Hematopoietic multipotent progenitor cell (in vitro differentiated cells): ENCODE results near the gene GNAL. TPM values are rescaled to one million over a fixed set of nuclear protein-coding genes. Genes with fewer than 3 reads are reported as not detected.
"Not testable (repeated sequence)": the region's sequence is repeated elsewhere in the genome, so short reads cannot be mapped to it uniquely, and the experiment has no call there.

Experiments used
- DNase-seq, 3 donors: peaks; one replicate each; pipeline ENCODE4 v3.0.0-alpha.2; 2011 to 2015; ENCODE audit warnings: low read depth in 2 of 3, low spot score in 2 of 3
- total RNA-seq: library from RNA; depleted of rRNA; stranded (reverse); fragments of >200 nt; gene quantifications from one replicate; pipeline ENCODE4 v1.2.3, GENCODE V29; 2012

The GNAL gene
- 0.27 TPM for total RNA-seq

DNA sequence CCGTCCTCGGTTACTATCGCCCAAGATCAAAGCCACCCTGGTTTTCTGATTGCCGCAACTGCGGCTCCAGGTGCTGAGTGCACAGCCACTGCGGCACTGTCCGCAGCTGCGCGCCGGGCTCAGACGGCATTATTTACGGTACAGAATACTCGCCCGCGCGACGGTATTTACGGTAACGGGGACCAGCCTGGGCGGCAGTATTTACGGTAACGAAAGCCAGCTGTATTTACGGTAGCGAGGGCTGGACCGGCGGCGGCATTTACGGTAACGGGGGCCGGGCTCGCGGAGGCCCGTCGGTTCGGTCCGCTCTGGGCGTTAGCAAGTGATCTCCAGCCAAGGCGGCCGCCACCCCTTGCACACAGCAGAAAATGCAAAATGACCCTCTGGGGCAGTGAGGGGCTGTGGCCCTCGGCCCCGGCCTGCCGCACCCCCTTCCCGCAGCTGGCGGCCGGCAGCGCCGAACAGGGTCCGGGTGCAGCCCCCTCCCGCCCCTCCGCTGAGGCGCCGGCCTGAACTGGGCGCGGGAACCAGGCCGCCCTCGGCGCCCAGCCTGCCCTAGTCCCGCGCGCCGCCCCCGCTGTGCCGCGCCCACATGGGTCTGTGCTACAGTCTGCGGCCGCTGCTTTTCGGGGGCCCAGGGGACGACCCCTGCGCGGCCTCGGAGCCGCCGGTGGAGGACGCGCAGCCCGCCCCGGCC lies at the start of gene GNAL:
Gene GNAL, plus strand, starts transcription at position 293 of the 697 bp plus-strand sequence. Its CDS starts 300 bp downstream, at position 593.
- peak in 2 of 3 donors; percentile 77 to 78 for DNase-seq

DNA sequence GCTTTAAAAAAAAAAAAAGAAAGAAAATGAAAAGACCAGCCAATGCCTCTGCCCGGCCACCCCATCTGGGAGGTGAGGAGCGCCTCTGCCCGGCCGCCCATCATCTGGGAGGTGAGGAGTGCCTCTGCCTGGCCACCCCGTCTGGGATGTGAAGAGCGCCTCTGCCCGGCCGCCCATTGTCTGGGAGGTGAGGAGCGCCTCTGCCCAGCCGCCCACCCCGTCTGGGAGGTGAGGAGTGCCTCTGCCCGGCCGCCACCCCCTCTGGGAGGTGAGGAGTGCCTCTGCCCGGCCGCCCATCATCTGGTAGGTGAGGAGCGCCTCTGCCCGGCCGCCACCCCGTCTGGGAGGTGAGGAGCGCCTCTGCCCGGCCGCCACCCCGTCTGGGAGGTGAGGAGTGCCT lies 41.8 kb upstream of the GNAL start:
- DNase-seq, result not testable (repeated sequence)

DNA sequence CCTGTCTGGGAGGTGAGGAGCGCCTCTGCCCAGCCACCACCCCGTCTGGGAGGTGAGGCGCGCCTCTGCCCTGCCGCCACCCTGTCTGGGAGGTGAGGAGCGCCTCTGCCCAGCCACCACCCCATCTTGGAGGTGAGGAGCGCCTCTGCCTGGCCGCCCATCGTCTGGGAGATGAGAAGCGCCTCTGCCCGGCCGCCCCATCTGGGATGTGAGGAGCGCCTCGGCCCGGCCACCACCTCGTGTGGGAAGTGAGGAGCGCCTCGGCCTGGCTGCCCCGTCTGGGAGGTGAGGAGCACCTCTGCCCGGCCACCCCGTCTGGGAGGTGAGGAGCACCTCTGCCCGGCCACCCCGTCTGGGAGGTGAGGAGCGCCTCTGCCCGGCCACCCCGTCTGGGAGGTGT lies 41.3 kb upstream of the GNAL start:
- not testable (repeated sequence) for DNase-seq

DNA sequence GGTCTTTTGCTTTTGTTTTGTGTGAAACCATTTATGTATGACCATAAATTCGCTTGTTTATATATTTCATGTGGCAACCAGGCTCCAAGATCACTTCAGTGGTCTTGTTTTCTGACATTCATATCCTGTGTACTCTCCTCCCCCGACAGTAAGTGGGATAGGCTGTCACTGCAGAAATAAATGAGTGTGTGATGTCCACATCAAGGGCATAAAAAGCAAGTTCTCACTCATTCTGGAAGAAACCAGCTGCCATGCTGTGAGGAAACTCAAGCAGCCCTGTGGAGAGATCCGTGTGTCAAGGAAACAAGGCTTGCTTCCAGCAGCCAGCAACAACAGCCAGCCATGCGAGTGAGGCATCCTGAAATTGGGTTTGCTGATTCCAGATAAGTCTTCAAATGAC lies 39.2 kb upstream of the GNAL start:
- DNase-seq, result no peak

DNA sequence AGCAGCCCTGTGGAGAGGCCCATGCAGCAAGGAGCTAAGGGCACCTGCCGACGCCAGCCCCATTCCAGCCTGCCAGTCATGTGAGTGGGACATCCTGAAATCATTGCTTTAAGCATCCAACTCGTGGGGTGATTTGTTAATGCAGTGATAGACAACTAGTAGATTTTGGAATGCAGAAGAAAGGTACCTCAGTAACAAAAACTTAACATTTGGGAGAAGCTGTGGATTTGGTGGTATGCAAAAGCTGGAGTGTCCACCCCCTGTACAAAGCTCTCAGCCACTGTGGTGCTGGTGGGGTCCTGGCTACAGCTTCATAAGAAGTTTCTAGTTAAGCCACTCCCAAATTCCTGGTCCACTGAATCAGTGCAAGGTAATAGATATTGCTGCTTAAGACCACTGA lies 37.2 kb upstream of the GNAL start:
- DNase-seq, result no peak

DNA sequence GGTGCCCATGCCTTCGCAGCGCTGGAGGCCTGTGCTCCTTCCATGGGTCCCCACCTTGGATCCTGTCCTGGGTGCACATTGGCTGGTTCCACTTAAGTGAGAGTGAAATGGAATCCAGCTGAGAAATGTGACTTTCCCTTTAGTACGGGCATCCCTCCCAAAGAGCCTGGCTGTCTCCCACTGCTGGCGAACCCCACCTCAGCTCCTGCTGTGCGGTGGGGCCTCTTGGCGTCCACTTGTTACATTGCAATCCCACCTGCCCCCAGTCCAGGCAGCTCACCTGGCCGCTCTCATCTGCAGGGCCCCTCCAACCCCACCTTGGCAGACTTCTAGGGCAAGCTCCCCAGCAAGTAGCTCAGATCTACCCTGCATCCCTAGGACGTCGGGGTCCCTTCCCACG lies 35.5 kb upstream of the GNAL start:
- DNase-seq, result no peak

DNA sequence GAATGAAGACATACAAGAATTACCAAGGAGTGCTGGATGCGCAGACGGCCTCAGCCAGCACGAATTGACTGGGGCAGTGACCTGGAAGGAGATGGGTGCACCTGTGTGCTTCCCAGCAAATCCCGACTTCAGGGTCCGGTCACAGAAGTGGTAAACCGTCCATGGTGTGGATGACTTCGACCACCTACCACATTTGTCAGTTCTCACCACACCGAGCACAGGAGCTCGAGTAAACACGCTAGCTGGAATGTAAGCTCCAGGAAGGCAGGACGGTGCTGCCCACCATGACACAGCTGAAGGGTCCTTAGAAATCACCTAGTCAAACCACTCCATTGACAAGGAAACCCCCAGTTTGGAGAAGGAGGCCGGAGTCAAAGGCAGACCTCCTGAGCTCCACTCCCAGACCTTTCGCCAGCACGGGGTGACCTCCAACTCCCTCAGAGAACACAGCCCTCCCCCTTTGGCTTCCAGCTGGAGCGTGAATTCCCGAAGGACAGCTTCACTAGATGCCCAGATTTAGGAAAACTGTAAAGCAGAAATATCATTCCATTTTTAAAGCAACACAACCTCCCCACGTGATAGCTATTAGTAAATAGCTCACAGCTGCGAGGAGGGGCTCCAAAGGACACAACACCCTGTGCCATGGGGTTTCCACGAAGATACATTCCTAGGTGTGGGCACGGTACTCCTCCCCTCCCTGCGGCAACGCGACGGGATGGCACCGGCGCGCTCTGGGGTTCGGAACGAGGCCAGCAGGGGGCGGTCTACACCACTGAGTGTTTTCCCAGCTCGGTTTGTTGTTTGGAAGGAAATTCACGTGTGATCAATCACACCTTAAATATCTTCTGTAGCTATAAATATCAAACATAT lies 34.1 kb upstream of the GNAL start:
- peak in 2 of 3 donors; percentile 39 to 56 for DNase-seq

DNA sequence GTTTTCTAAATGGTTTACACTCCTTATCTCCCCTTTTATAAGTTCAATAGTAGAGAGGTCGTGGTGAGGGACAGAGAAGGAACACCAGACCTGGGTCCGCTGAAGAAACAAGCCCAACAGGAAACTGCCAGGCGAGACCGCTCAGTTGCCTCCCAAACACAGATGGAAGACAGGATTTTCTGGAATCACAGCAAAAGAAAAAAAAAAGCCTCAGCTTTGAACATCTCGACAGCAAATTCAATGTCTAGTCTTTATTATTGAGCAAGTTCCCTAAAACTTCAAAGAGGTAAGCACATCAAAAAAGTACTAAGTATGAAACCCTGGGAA lies 33.5 kb upstream of the GNAL start:
- DNase-seq, result no peak

DNA sequence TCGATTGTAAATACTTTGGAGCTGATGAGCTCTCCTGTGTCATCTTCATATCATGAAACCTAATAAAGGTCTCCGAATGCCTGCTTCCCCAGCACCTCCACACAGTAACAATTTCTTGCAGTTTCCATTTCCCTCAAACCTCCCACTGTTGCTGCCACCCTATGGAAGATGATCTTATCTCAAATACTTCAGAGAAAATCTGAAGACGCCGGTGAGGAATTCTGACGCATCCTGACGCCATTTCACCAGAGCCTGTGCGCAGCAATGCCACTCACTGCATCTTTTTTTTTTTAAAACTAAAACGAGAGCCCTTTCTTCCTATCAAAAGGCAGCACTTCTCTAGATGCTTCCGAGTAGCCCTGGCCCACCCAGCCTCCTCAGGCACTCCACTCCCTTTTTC lies 31.9 kb upstream of the GNAL start:
- DNase-seq, result no peak

DNA sequence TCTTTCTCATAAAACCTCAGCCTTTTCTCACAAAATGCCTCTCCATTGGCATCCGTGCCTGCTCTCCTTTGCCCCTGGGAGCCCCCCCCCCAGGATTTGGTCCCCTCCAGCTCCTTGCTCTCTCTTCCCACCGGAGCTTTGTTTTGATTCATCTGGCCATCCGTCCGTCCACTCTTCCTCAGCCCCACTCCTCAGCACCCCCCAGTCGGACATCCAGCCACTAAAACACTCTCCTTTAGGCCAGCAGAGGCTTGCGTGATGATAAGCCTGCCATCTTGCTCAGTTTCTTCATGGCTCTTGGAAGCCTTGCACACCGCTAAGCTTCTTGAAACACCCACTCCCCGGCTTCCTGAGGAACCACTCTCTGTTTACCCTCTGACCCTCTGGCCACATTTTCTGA lies 31.5 kb upstream of the GNAL start:
- DNase-seq, result no peak

DNA sequence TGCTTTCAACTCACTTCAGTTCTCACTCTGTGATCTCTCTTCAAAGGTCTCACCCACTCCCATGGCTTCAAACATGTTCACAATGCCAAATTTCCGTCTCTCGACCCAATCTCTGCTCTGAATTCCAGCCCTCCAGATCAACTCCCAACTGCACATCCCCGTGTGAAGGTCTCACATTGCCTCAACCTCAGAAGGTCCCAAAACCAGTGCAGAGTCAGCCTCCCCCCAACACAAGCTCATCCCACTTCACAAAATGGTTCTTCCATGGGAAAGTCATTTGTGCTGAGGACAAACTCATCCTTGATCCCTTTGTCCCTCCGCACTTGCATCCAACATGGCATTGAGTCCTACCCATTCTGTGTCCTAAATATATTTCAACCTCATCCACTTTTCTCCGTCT lies 31.0 kb upstream of the GNAL start:
- no peak for DNase-seq

DNA sequence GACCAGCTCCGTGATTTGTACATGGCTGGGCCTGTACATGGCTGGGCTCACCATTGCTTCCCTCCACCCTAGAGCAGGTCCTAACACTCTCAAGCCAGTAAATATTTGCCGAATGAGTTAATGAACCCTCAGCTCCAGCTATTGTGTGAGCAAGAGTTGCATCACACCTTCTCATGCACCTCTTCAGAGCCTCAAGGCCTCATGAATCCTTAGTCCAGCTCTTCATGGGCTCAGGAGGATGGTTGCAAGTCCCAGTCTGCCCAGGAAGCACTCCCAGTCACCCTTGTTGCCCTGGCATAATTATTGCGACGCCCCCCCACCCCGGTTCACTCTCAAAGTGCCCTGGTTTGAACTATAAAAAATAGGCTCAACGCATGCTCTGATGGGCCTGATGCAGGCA lies 30.1 kb upstream of the GNAL start:
- no peak for DNase-seq

DNA sequence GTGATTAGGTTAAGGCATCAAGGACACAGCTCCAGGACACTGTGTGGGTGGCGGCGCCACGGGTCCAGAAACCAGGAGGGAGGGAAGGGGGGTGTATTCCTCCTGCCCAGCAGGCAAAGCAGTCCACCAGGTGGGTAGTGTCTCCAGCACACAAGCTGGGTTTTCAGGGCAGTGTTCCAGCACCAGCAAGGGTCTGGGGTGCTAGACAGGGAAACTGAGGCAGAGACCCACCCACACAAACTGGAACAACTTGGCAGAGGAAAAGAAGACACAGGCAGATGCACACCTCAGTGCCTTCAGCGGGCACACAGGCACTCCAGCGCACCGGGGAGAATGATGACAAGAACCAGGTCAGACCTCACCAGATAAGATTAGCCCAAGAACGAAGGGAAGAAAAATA lies 28.4 kb upstream of the GNAL start:
- DNase-seq, result no peak

DNA sequence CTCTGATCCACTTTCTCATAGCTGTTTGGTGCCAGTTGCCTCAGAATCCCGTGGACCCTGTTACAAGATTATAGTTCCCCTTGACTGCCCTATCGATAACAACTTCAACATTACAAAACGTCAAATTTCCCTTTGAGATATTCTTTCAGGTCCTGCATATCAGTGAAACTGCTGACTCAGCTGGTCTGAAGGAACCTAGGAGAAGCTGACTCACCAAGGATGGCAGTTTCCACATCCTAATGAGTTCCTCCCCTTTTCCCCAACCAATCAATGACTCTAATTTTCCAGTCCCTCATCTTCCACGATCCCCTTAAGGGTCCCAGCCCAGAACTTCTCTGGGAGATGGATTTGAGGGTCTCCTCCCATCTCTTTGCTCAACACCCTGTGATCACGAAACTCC lies 27.6 kb upstream of the GNAL start:
- no peak for DNase-seq

DNA sequence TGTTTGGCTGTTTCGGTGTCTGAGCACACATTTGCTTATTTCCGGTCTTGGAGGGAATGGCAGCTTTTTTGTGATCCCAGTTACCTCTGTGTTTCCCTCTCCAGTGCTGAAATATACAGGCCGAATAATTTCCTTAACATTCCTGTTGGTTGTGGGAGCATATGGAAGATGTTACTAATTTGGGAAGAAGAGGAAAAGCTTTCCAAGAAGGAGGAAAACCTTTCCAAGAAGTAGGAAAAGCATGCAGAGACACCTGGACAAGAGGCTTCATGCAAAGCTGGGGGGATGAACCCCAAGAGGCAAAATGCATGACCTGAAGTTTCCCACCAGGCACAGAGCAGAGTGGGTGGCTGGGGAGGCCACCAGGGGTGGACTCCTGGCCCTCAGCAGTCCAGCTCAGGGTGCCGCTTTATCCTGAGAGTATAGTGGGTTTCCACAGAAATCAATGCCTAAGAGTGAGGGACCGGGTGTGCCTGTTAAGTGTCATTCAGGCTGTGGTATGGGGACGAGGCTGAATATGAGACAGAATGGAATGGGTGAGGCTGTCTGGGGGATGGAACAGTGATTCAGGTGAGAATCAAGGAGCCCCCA lies 25.5 kb upstream of the GNAL start:
- DNase-seq, result no peak

DNA sequence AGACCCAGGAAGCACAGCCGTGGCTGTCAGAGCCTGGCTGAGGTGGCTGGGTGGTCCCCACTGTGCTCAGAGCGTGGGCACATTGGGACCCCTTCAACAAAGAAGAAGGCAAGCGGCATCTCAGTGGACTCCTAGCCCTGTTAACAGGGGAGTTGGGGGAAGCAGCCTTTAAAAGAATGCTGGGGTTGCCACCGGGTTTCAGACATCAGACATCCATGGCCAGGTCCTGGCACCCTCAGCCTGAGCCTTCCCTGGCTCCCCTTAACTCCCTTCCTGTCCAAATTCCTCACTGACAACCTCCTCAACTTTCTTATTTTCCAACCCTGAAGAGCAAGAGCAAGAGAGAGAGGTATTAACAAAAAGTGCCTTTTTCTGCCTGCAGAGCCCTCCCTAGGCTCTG lies 24.8 kb upstream of the GNAL start:
- no peak for DNase-seq

DNA sequence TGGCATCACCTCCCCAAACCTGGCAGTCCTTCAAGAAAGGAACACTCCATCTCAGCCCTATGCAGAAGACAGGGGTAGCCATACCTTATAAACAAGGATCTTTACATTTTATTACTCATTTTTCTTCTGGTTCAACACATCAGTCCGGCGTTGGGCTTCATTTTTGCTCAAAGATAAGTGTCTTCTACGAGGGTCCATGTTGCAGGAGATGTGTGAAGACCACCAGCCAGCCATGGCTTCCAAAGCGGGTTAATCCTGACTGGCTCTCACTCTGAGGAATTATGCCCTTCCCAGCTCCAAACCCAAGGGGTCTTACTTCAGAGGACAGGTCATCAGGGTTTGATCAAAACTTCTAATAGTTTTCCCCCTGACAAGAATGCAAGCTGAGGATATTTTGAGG lies 23.9 kb upstream of the GNAL start:
- no peak for DNase-seq

DNA sequence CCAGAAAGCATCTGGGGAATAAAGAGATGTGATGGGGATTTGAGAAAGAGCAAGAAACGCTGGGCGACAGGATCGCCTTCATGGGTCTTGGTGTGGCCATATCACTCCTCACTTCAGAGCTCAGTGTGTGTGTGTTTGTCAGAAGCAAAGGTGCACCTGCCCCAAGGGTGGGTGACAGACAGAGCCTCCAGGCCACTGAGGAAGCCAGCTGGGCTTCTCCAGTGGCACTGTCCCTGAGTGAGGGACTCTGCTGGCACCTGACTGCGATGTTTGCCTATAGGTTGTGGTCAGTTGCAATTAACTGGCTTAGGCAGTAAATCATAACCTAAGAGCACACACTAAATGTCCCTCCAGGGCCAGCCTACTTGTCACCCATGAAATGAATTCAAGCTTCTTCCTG lies 23.5 kb upstream of the GNAL start:
- DNase-seq, result no peak

DNA sequence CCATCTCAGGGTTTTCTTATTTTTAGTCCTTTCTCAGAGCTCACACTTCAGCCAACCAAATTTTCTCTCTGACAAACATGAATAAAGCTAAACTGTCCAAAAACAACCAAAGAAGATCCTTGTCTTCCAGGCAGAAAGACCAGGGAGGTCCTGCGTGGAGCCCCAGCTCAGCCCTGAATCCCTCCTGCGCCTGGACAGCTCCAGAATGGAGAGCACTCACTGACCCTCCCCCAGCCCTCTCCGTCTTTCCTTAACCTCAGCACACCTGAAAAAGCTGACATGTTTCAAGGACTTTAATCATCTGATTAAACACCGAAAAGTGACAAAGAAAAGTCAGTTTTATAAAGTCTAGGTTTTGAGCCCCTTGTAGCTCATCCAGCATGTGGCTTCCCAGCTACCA lies 22.9 kb upstream of the GNAL start:
- DNase-seq, result no peak

DNA sequence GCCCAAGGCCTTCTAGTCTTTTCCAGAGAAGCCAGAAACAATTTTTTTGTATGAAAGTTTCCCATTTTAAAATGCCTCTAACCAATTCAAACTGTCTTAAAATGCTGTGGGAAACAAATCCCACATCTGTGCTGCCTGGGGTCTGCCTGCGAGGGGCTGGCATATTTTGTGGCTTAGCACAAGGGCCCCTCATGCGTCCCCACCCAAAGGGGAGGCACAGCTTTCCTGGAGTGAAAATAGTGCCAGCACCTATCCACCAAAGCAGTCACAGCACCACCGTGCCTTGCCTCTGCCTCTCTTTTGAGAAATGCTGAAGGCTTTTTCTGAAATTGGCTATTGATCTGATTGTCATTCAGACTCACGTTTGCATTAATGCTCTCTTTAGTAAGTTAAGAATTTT lies 22.2 kb upstream of the GNAL start:
- no peak for DNase-seq

DNA sequence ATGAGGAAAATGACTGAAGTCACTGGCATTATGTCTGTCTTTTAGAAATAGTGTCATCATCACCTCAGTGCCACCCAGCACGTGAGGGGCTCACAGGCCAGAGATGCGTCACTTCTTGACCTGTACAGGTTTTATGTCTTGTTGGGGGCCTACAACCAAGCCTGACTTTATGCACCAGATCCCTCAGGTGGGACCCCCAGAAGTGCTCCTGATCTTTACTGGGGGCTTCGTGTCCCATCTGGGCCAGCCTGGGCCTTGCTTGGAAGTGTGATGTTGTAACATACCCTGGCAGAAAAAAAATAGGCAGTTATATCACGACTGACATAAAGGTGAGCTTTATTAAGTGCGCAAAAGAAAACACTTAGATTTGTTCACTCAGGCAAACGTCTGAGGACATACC lies 21.5 kb upstream of the GNAL start:
- DNase-seq, result no peak
